Central memory CD8-positive, alpha-beta T cell (primary cell): ENCODE measurements around the gene SORD.
"Not testable (repeated sequence)": the region's sequence is repeated elsewhere in the genome, so short reads cannot be mapped to it uniquely, and the experiment has no call there.

ENCODE experiments used
- ATAC-seq: fragments of 150-1000 bp; cut with Tn5 transposase; replicated peaks from 2 replicates; pipeline ENCODE4 v1.10.0; 2022; ENCODE audit warnings: mild to moderate bottlenecking, moderate FRiP score, moderate number of reproducible peaks; ENCODE audit not compliant: poor library complexity, severe bottlenecking; ENCODE audit errors: extremely low read depth
- DNase-seq, 2 donors: peaks; one replicate each; pipeline ENCODE4 v3.0.0; 2021; ENCODE audit warnings: low spot score in 2 of 2
- H3K27ac Mint-ChIP-seq: one replicate; pipeline ENCODE4 v1.8.0; 2022; ENCODE audit warnings: low read depth, mild to moderate bottlenecking, moderate library complexity, mixed read lengths
- H3K27me3 Mint-ChIP-seq: one replicate; pipeline ENCODE4 v1.8.0; 2022; ENCODE audit warnings: mixed read lengths
- H3K36me3 Mint-ChIP-seq: one replicate; pipeline ENCODE4 v1.8.0; 2022; ENCODE audit warnings: mild to moderate bottlenecking, moderate library complexity, mixed read lengths; ENCODE audit not compliant: insufficient read depth
- H3K4me1 Mint-ChIP-seq: one replicate; pipeline ENCODE4 v1.8.0; 2022; ENCODE audit warnings: mixed read lengths
- H3K4me3 Mint-ChIP-seq: one replicate; pipeline ENCODE4 v1.8.0; 2022; ENCODE audit warnings: mild to moderate bottlenecking, moderate library complexity, mixed read lengths
- H3K9me3 Mint-ChIP-seq: one replicate; pipeline ENCODE4 v1.8.0; 2022; ENCODE audit warnings: mixed read lengths

SORD gene

DNA sequence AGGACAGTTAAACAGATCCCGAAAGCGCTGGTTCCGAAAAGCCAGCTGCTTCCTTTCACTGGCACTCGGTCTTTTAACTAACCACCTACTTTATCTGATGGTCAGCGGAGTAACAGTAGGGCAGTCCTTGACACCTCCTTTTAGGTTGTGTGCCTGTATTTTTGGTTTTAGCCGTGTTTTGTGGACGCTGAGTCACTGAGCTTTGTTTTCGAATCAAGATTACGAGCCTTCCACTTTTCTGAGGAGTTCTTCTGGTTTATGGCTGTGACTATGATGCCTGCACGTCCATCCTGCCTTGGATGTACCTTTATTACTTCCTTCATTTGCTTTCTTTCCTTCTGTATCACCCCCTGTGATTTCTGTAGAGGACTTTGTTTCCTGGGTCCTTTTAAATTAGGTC lies 59.4 kb downstream of the SORD start:
- H3K4me1 Mint-ChIP-seq, H3K4me3 Mint-ChIP-seq, H3K27ac Mint-ChIP-seq, H3K36me3 Mint-ChIP-seq, H3K9me3 Mint-ChIP-seq, ATAC-seq, DNase-seq: not testable (repeated sequence)
- H3K27me3 Mint-ChIP-seq, result peaks cover 35% of the 10 kb centered on the region

DNA sequence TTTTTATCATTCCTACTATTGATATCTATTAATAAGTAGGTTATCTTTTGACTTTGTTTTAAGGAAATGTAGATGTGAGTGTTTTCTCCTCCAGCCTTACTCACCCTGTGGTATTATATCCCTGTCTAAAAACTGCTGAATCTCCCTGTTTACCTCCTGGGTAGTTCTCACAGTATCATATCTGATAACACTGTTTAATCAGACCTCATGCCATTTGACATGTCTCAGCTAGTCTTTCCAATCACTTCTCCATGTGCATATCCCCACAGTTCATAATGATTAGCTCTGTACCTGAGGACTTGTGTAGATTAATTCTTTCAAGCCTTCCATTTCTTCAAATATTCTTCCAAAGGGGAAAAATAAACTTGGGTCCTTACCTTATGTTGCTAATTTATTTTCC lies 60.2 kb downstream of the SORD start:
- Mint-ChIP-seq H3K4me1 (no peaks in the 10 kb centered on the region), H3K36me3 (no peaks in the 10 kb centered on the region), H3K27me3 (peaks cover 36% of the 10 kb centered on the region), H3K27ac (no peak overlapping the region), H3K4me3 (no peak overlapping the region), H3K9me3 (no peaks in the 10 kb centered on the region)
- no peak for DNase-seq
- no peak for ATAC-seq

- DNase-seq (no peak), ATAC-seq (no peak)
- Mint-ChIP-seq H3K4me1 (no peaks in the 10 kb centered on the region), H3K9me3 (no peaks in the 10 kb centered on the region), H3K27me3 (peaks cover 43% of the 10 kb centered on the region), H3K4me3 (no peak overlapping the region), H3K36me3 (no peaks in the 10 kb centered on the region), H3K27ac (no peak overlapping the region)
Measured at GRCh38 chr15:45084163-45084562, 61.2 kb downstream of the SORD start.

DNA sequence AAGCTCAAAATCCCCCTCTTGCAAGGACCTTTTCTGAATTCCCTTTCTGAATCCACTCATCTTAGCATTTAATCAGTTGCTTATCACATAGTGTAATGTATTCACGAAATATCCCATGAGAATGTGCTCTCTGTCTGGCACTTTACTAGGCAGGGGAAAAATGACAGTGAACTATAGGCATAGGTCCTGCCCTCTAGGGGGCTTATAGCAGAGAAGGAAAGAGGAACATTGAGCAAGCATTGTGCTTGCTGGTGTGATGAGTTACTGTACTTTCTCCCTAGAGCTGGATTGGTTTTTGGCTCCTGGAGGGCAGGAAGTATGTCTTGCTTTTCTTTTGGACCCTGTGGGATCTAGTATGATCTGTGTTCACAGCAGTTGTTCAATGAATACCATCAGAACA lies 64.5 kb downstream of the SORD start:
- DNase-seq, result no peak
- Mint-ChIP-seq H3K27ac (no peak overlapping the region), H3K27me3 (peaks cover 77% of the 10 kb centered on the region), H3K36me3 (no peaks in the 10 kb centered on the region), H3K9me3 (no peaks in the 10 kb centered on the region), H3K4me3 (no peak overlapping the region), H3K4me1 (no peaks in the 10 kb centered on the region)
- no peak for ATAC-seq

GRCh38 chr15:45088801-45089711 lies 66.1 kb downstream of the SORD start:
- no peaks in the 10 kb centered on the region for H3K4me1 Mint-ChIP-seq
- H3K4me3 Mint-ChIP-seq, result no peak overlapping the region
- no peaks in the 10 kb centered on the region for H3K9me3 Mint-ChIP-seq
- ATAC-seq (no peak), DNase-seq (no peak)
- H3K36me3 Mint-ChIP-seq, result no peaks in the 10 kb centered on the region
- peaks cover 71% of the 10 kb centered on the region for H3K27me3 Mint-ChIP-seq
- H3K27ac Mint-ChIP-seq, result no peak overlapping the region

DNA sequence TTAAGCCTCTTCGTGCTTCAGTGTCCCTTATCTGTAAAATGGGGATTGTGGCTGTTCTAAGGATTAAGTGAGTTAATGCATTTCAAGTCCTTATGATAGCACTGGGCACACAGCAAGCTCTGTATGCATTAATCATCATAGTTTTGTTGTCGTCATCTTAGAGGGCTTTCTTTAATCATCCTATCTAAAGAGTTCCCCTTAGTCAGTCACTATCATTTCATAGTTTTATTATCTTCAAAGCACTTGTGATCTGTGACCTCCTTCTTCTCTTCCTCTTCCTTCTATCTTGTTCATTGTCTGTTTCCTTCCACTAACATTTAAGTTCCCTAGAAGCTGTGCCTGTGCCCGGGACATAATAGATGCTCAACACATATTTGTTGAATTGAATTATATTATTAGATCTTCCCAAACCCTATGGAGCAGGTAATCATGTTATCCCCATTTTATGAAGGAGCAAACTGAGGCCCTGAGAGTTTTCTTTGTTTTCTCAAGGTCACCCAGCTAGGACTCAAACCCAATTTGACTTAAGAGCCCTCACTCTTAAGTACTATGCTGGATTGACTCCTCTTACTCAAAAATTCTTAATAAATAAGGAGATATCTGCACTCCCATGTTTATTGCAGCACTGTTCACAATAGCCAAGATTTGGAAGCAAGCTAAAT lies 66.8 kb downstream of the SORD start:
- no peak for ATAC-seq
- Mint-ChIP-seq H3K4me3 (no peak overlapping the region), H3K4me1 (no peaks in the 10 kb centered on the region), H3K27ac (no peak overlapping the region), H3K36me3 (no peaks in the 10 kb centered on the region), H3K9me3 (no peaks in the 10 kb centered on the region), H3K27me3 (peaks cover 63% of the 10 kb centered on the region)
- DNase-seq, result no peak

- no peak overlapping the region for H3K4me3 Mint-ChIP-seq
- DNase-seq (no peak), ATAC-seq (no peak)
- no peaks in the 10 kb centered on the region for H3K4me1 Mint-ChIP-seq
- H3K27me3 Mint-ChIP-seq, result peaks cover 55% of the 10 kb centered on the region
- no peaks in the 10 kb centered on the region for H3K9me3 Mint-ChIP-seq
- no peak overlapping the region for H3K27ac Mint-ChIP-seq
- H3K36me3 Mint-ChIP-seq, result no peaks in the 10 kb centered on the region
Measured at GRCh38 chr15:45091161-45091560, 68.2 kb downstream of the SORD start.

GRCh38 chr15:45091576-45091975 lies 68.6 kb downstream of the SORD start:
- no peak for DNase-seq
- no peak for ATAC-seq
- Mint-ChIP-seq H3K9me3 (no peaks in the 10 kb centered on the region), H3K27me3 (peaks cover 55% of the 10 kb centered on the region), H3K4me3 (no peak overlapping the region), H3K4me1 (no peaks in the 10 kb centered on the region), H3K36me3 (no peaks in the 10 kb centered on the region), H3K27ac (no peak overlapping the region)

GRCh38 chr15:45093013-45093412 lies 70.0 kb downstream of the SORD start:
- H3K4me1 Mint-ChIP-seq, result no peaks in the 10 kb centered on the region
- ATAC-seq (no peak), DNase-seq (no peak)
- no peak overlapping the region for H3K4me3 Mint-ChIP-seq
- H3K36me3 Mint-ChIP-seq, result no peaks in the 10 kb centered on the region
- H3K27me3 Mint-ChIP-seq, result peaks cover 48% of the 10 kb centered on the region
- H3K9me3 Mint-ChIP-seq, result no peaks in the 10 kb centered on the region
- H3K27ac Mint-ChIP-seq, result no peak overlapping the region

DNA sequence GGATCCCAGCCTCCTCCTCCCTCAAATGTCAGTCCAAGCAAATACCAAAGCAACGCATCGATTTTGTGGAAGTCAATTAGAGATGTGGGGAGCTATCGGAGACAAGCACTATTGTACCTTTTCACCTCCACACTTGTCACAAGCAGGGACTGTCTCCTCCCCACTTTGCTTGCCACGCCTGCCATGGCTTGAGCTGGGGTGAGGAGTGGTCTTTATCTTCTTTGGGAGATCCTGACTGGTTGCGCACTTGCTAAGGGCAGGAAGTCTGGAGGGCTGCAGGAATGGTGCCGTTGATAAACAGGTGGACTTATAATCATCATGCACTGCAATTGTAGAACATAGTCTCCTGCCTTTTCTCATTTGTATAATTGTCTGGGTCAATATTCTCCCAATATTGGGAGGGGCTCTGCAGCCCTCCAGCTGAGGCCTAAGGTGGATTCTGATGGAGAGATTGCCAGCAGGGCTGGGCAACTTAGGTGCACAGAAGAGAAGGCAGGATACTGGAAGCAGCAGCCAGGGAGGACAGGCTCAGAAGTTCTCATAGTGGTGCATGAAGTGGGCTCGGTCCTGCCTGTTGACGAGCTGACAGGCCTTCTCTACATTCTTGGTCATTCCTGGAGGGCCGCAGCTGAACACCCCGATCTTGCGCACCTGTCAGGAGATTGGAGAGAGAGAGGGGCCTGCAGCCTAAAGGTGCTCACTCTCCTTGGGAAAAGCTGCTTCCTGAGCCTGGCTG lies 70.8 kb downstream of the SORD start:
- H3K27ac Mint-ChIP-seq, result no peak overlapping the region
- H3K9me3 Mint-ChIP-seq, result no peaks in the 10 kb centered on the region
- DNase-seq, result no peak
- no peak overlapping the region for H3K4me3 Mint-ChIP-seq
- peaks cover 44% of the 10 kb centered on the region for H3K27me3 Mint-ChIP-seq
- no peak for ATAC-seq
- no peaks in the 10 kb centered on the region for H3K4me1 Mint-ChIP-seq
- no peaks in the 10 kb centered on the region for H3K36me3 Mint-ChIP-seq

GRCh38 chr15:45094358-45094730 lies 71.3 kb downstream of the SORD start:
- H3K4me1 Mint-ChIP-seq, result no peaks in the 10 kb centered on the region

DNA sequence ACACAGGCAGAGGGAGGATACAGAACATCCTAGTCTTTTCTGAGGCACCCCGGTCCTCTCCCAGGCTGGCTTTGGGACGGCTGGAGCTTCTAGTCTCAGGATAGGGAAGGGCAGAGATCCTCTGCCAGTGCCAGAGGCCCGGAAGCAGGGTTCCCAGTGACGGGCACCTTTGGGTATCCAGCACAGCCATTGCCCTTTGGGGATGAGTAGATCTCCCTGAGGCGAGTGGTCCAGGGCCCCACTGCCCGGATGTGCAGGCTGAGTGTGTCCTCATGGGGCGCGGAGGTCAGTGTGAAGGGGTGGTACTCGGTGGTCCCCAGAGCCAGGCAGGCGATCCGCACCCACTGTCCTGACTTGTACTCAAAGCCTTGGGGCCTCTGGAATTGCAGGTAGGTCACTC lies 72.7 kb downstream of the SORD start:
- Mint-ChIP-seq H3K4me1 (no peaks in the 10 kb centered on the region), H3K27ac (no peak overlapping the region), H3K4me3 (no peak overlapping the region), H3K27me3 (peaks cover 38% of the 10 kb centered on the region), H3K9me3 (no peaks in the 10 kb centered on the region), H3K36me3 (no peaks in the 10 kb centered on the region)
- ATAC-seq, result no peak
- DNase-seq, result no peak

More at GRCh38 chr15:45094358-45094730, 71.3 kb downstream of the SORD start:
- no peaks in the 10 kb centered on the region for H3K36me3 Mint-ChIP-seq
- H3K4me3 Mint-ChIP-seq, result no peak overlapping the region
- DNase-seq (no peak), ATAC-seq (no peak)
- no peaks in the 10 kb centered on the region for H3K9me3 Mint-ChIP-seq
- H3K27ac Mint-ChIP-seq, result no peak overlapping the region
- H3K27me3 Mint-ChIP-seq, result peaks cover 39% of the 10 kb centered on the region
